Osteocyte (in vitro differentiated cells): ENCODE data around the gene SMYD1. TPM values are rescaled to one million over a fixed set of nuclear protein-coding genes. Genes with fewer than 3 reads are reported as not detected.

Experiments
- DNase-seq: peaks from one replicate; pipeline ENCODE4 v3.0.0; 2021; ENCODE audit warnings: mixed read lengths; ENCODE audit not compliant: unreplicated experiment; ENCODE audit errors: extremely low spot score
- H3K27ac Mint-ChIP-seq: one replicate; pipeline ENCODE4 v1.8.0; 2021; ENCODE audit warnings: mild to moderate bottlenecking, mixed read lengths; ENCODE audit not compliant: unreplicated experiment
- H3K27me3 Mint-ChIP-seq: one replicate; pipeline ENCODE4 v1.8.0; 2021; ENCODE audit warnings: mixed read lengths; ENCODE audit not compliant: unreplicated experiment
- H3K36me3 Mint-ChIP-seq: one replicate; pipeline ENCODE4 v1.8.0; 2021; ENCODE audit warnings: mixed read lengths; ENCODE audit not compliant: unreplicated experiment
- H3K4me1 Mint-ChIP-seq: one replicate; pipeline ENCODE4 v1.8.0; 2021; ENCODE audit warnings: mixed read lengths; ENCODE audit not compliant: unreplicated experiment
- H3K4me3 Mint-ChIP-seq: one replicate; pipeline ENCODE4 v1.8.0; 2021; ENCODE audit warnings: mild to moderate bottlenecking, moderate library complexity, mixed read lengths; ENCODE audit not compliant: unreplicated experiment
- H3K9me3 Mint-ChIP-seq: one replicate; pipeline ENCODE4 v1.8.0; 2021; ENCODE audit warnings: mixed read lengths; ENCODE audit not compliant: unreplicated experiment
- CTCF ChIP-seq: fragments of 200-600 bp; sonication (generic); IDR thresholded peaks from 2 replicates; pipeline ENCODE4 v1.5.0; 2021; ENCODE audit warnings: antibody characterized with exemption, mild to moderate bottlenecking, moderate library complexity
- total RNA-seq: library from RNA; stranded (reverse); gene quantifications from 2 replicates; pipeline ENCODE4 v1.2.1, GENCODE V29; 2021

The SMYD1 gene
- total RNA-seq, 1 donor from 2014 or later, result not detected

DNA sequence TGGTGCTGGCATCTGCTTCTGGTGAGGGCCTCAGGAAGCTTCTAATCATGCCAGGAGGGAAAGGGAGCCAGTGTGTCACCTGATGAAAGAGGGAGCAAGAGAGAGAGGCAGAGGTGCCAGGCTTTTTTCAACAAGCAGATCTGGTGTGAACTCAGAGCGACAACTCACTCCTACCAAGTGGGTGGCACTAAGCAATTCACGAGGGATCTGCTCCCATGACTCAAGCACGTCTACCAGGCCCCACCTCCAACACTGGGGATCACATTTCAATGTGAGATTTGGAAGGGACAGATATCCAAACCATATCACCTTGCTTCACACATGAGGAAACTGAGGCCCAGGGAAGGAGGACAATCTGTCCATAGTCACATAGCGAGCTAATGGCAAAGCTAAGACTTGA, 41.2 kb downstream of the SMYD1 start:
- H3K27me3 Mint-ChIP-seq, result no peaks in the 10 kb centered on the region
- no peaks in the 10 kb centered on the region for H3K9me3 Mint-ChIP-seq
- no peak for TF ChIP-seq CTCF
- H3K27ac Mint-ChIP-seq, result no peak overlapping the region
- no peaks in the 10 kb centered on the region for H3K36me3 Mint-ChIP-seq
- H3K4me3 Mint-ChIP-seq, result no peak overlapping the region
- no peak for DNase-seq
- no peaks in the 10 kb centered on the region for H3K4me1 Mint-ChIP-seq

DNA sequence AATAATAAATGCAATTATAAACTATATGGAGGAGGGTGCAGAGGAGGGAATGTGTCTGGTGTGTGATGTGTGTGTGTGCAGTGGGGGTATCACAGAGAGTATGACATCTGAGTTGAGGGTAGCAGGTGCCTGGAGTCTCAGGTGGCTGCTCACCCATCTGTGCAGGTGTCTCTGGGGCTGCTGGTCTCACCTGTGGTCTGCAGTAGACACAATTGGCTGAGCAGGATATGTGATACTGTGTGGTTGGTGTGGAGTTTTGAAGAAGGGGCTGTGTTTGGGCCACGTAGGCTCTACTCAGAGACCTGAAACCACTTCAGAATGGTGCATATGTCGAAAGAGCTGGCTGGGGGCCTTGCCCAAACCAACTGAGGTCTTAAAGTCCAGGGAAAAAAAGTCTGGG, 43.2 kb downstream of the SMYD1 start:
- Mint-ChIP-seq H3K4me1 (no peaks in the 10 kb centered on the region), H3K9me3 (no peaks in the 10 kb centered on the region), H3K36me3 (no peaks in the 10 kb centered on the region), H3K27ac (no peak overlapping the region), H3K4me3 (no peak overlapping the region), H3K27me3 (peaks cover 2% of the 10 kb centered on the region)
- TF ChIP-seq CTCF, result no peak
- DNase-seq, result no peak

DNA sequence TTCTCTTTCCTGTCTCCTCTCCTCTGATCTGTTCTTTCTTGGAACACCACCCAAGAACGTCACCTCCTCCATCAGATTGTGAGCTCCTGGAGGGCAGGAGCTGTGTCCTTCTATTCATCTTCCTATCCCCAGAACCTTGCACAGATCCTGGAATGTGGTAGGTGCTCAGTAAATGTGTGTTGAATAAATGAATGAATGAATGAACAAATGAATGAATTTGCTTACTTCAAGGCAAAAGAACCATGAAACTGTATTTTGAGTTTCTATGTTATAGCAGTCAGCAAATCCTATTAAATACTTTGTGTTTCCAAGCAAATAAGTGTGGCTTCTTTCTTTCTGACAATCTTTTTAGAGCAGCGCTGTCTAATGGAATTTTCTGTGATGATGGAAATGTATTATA, 45.4 kb downstream of the SMYD1 start:
- no peak for TF ChIP-seq CTCF
- no peaks in the 10 kb centered on the region for H3K4me1 Mint-ChIP-seq
- no peaks in the 10 kb centered on the region for H3K36me3 Mint-ChIP-seq

DNA sequence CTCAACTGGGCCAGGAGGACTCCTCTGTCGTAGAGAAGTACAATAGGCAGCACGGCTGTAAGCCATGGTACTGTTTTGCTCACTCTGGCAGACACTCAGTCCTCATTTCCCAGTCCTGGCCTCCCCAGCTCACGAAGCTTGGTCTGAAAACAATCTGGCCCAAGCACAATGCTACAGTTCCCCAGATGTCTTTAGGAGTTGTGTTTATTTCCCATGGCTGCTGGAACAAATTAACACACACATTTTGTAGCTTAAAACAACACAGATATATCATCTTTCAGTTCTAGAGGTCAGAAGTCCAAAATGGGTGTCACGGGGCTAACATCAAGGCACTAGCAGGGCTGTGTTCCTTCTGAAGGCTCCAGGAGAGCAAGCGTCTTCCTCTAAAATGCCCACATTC, 47.3 kb downstream of the SMYD1 start:
- H3K36me3 Mint-ChIP-seq, result no peaks in the 10 kb centered on the region
- H3K9me3 Mint-ChIP-seq, result no peaks in the 10 kb centered on the region
- DNase-seq, result no peak
- H3K27ac Mint-ChIP-seq, result no peak overlapping the region
- TF ChIP-seq CTCF, result no peak
- no peak overlapping the region for H3K4me3 Mint-ChIP-seq
- H3K27me3 Mint-ChIP-seq, result peaks cover 8% of the 10 kb centered on the region
- H3K4me1 Mint-ChIP-seq, result no peaks in the 10 kb centered on the region

More for the DNA sequence above, 45.4 kb downstream of the SMYD1 start:
- H3K27ac Mint-ChIP-seq, result no peak overlapping the region
- peaks cover 5% of the 10 kb centered on the region for H3K27me3 Mint-ChIP-seq
- H3K4me3 Mint-ChIP-seq, result no peak overlapping the region
- H3K9me3 Mint-ChIP-seq, result no peaks in the 10 kb centered on the region
- DNase-seq, result no peak

DNA sequence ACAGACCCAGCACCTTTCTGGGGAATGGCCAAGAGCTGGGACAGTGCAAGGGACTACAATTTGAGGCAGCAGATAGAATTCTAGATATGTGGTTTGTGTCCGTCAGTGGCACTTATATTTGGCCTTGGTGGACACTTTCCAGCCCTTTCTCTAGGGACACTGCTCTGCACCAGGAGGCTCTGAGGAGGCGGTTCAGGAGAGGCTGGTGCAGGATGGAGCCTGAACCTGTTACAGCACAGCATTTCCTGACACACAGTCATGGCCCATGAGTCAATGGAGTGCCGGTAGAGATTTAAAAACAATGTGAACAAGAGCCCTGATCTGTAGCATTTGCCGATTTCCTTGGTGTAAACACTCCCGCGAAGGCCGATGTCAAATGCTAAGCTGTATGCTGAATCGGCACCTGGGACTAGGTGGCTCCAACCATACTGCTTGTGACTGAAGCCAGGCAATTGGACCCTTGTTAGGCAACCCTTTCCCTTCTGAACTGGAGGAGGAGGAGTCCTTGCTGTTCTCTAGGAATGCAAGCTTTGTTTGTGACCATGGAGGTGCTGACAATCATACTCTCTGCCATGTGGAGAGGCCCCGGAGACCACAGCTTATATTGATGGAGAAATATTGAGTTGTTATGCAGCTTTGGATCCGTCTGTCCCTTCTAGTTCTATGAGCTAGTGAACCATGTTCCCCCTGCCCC, 48.3 kb downstream of the SMYD1 start:
- no peaks in the 10 kb centered on the region for H3K4me1 Mint-ChIP-seq
- DNase-seq, result no peak
- peaks cover 10% of the 10 kb centered on the region for H3K27me3 Mint-ChIP-seq
- no peak overlapping the region for H3K27ac Mint-ChIP-seq
- no peak overlapping the region for H3K4me3 Mint-ChIP-seq
- no peak for TF ChIP-seq CTCF
- no peaks in the 10 kb centered on the region for H3K9me3 Mint-ChIP-seq
- H3K36me3 Mint-ChIP-seq, result no peaks in the 10 kb centered on the region
